Stimulated activated naive CD8-positive, alpha-beta T cell treated with anti-CD3 and anti-CD28 coated beads, Interleukin-15, amount 100 ng/mL, for 72 hours (primary cell): ENCODE measurements around the gene INTS6.
"Not testable (repeated sequence)": the region's sequence is repeated elsewhere in the genome, so short reads cannot be mapped to it uniquely, and the experiment has no call there.

Experiments used
- ATAC-seq: fragments of 150-1000 bp; cut with Tn5 transposase; 2 replicates; pipeline ENCODE4 v1.10.0; 2021; ENCODE audit warnings: mild to moderate bottlenecking, moderate library complexity
- DNase-seq, 2 donors: peaks; one replicate each; pipeline ENCODE4 v3.0.0; 2021 to 2022
- H3K27ac Mint-ChIP-seq, 2 donors: one replicate each; pipeline ENCODE4 v1.8.0; 2022; ENCODE audit warnings: mild to moderate bottlenecking in 2 of 2, mixed read lengths in 2 of 2, moderate library complexity in 2 of 2
- H3K27me3 Mint-ChIP-seq: one replicate; pipeline ENCODE4 v1.8.0; 2022; ENCODE audit warnings: mixed read lengths
- H3K4me1 Mint-ChIP-seq: one replicate; pipeline ENCODE4 v1.8.0; 2022; ENCODE audit warnings: mild to moderate bottlenecking, mixed read lengths
- H3K4me3 Mint-ChIP-seq, 2 donors: one replicate each; pipeline ENCODE4 v1.8.0; 2022; ENCODE audit warnings: mild to moderate bottlenecking in 2 of 2, mixed read lengths in 2 of 2, moderate library complexity in 1 of 2
- H3K9me3 Mint-ChIP-seq, 2 donors: one replicate each; pipeline ENCODE4 v1.8.0; 2022; ENCODE audit warnings: mixed read lengths in 2 of 2

INTS6 gene

DNA sequence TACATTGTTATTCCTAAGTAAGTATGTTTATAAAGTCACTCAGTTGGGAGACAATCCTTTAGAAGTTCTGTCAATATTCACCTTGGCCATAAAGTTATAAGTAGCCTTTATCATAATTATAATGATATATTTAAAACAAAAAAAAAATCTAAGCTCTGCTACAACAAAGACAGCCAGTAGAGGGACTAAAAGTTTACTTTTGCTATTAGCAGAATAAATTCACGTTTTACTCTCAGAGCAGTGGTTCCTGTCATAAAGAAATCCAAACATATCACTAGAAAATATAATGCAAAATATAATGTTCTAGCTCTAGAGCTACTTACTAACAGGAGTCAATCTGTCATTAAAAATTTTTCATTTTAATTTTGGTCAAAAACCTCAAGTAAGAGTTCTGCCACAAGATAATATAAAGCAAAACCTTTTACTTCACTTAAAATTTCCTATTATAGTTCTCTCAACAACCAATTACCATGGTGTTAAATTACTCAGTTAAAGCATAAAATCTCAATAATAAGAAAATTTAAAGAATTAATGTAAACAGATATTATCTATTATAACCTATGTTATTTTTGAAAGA is 17.7 kb downstream of the INTS6 start:
- DNase-seq = no peak

GRCh38 chr13:51432576-51432975 is 20.3 kb downstream of the INTS6 start:
- H3K9me3 Mint-ChIP-seq = no peaks in the 10 kb centered on the region
- no peaks in the 10 kb centered on the region for H3K27me3 Mint-ChIP-seq
- H3K27ac Mint-ChIP-seq = no peak overlapping the region
- no peak overlapping the region for H3K4me3 Mint-ChIP-seq
- no peak for DNase-seq
- peaks cover 14% of the 10 kb centered on the region for H3K4me1 Mint-ChIP-seq
- ATAC-seq = no peak

More for the DNA sequence above, 17.7 kb downstream of the INTS6 start:
- Mint-ChIP-seq H3K9me3 (no peaks in the 10 kb centered on the region), H3K27ac (peak overlapping the region in 1 of 2 donors; percentile 54), H3K4me3 (no peak overlapping the region), H3K27me3 (no peaks in the 10 kb centered on the region), H3K4me1 (peaks cover 12% of the 10 kb centered on the region)
- no peak for ATAC-seq

- ATAC-seq = no peak
- Mint-ChIP-seq H3K4me3 (no peak overlapping the region), H3K27me3 (no peaks in the 10 kb centered on the region), H3K4me1 (peaks cover 52% of the 10 kb centered on the region), H3K9me3 (no peaks in the 10 kb centered on the region), H3K27ac (no peak overlapping the region)
- DNase-seq = no peak
These were observed 25.9 kb downstream of the INTS6 start for GRCh38 chr13:51426982-51427381.

GRCh38 chr13:51425410-51426042 is 27.3 kb downstream of the INTS6 start:
- H3K27ac Mint-ChIP-seq = no peak overlapping the region
- peaks cover 59% of the 10 kb centered on the region for H3K4me1 Mint-ChIP-seq
- DNase-seq (no peak), ATAC-seq (no peak)
- H3K27me3 Mint-ChIP-seq = no peaks in the 10 kb centered on the region
- H3K9me3 Mint-ChIP-seq = no peaks in the 10 kb centered on the region
- no peak overlapping the region for H3K4me3 Mint-ChIP-seq

DNA sequence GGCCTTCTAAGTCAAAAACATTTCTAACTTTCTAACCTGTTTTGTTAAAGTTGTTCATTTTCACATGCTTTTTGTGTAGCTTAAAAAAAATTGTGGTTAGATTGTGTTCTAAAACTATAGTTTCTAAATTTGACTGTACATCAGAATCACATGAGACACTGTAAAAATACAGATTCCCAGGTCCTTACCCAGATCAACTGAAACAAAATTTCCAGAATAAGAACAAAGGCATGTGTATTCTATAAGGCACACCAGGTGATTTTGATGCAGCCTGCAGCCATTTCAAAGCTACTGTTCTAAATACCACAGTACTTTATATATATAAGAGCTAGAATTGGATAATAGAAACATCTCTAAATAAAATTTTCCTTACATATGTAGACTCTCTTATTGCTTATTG is 29.1 kb downstream of the INTS6 start:
- no peaks in the 10 kb centered on the region for H3K9me3 Mint-ChIP-seq
- no peak overlapping the region for H3K27ac Mint-ChIP-seq
- DNase-seq (no peak), ATAC-seq (no peak)
- H3K27me3 Mint-ChIP-seq = no peaks in the 10 kb centered on the region
- peaks cover 65% of the 10 kb centered on the region for H3K4me1 Mint-ChIP-seq
- no peak overlapping the region for H3K4me3 Mint-ChIP-seq

DNA sequence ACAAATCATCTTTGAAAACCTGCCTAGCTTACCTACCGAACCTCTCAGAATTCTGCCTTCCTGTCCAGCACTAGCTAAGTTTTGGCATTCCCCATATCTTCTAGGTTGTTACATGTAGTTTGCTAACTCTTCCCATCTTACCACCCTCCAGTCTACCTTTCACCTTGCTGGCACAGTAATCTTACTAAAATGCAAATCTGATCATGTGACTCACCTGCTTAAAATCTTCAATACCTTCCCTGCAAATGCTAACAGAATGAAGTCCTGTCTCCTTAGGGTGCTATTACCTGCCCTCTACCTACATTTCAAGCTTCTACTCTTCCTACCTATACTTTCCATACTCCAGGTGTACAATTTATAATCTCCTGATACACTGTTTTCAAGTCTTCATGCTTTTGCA is 30.4 kb downstream of the INTS6 start:
- no peak overlapping the region for H3K27ac Mint-ChIP-seq
- peak overlapping the region; percentile 3 to 9 for H3K4me3 Mint-ChIP-seq
- no peaks in the 10 kb centered on the region for H3K27me3 Mint-ChIP-seq
- ATAC-seq (no peak), DNase-seq (no peak)
- H3K4me1 Mint-ChIP-seq = peaks cover 65% of the 10 kb centered on the region
- H3K9me3 Mint-ChIP-seq = no peaks in the 10 kb centered on the region

- Mint-ChIP-seq H3K27me3 (no peaks in the 10 kb centered on the region), H3K4me3 (peak overlapping the region; percentile 13 to 33), H3K4me1 (peaks cover 66% of the 10 kb centered on the region), H3K27ac (peak overlapping the region in 1 of 2 donors; percentile 28), H3K9me3 (peaks cover 3 to 4% of the 10 kb centered on the region in 2 donors)
- no peak for DNase-seq
- ATAC-seq = peak; percentile 52
These were observed 31.9 kb downstream of the INTS6 start for GRCh38 chr13:51420681-51421490.

- DNase-seq (no peak), ATAC-seq (no peak)
- no peaks in the 10 kb centered on the region for H3K27me3 Mint-ChIP-seq
- H3K27ac Mint-ChIP-seq = no peak overlapping the region
- H3K9me3 Mint-ChIP-seq = peaks cover 9 to 10% of the 10 kb centered on the region in 2 donors
- H3K4me1 Mint-ChIP-seq = peaks cover 75% of the 10 kb centered on the region
- H3K4me3 Mint-ChIP-seq = no peak overlapping the region
These were observed 33.7 kb downstream of the INTS6 start for GRCh38 chr13:51419001-51419636.

GRCh38 chr13:51417716-51418115 is 35.1 kb downstream of the INTS6 start:
- Mint-ChIP-seq H3K9me3 (peaks cover 9 to 10% of the 10 kb centered on the region in 2 donors), H3K27me3 (no peaks in the 10 kb centered on the region), H3K27ac (no peak overlapping the region), H3K4me1 (peaks cover 79% of the 10 kb centered on the region), H3K4me3 (no peak overlapping the region)
- DNase-seq = no peak
- ATAC-seq = no peak

- peaks cover 66% of the 10 kb centered on the region for H3K4me1 Mint-ChIP-seq
- ATAC-seq (peak; percentile 91), DNase-seq (no peak)
- peak overlapping the region in 1 of 2 donors; percentile 28 for H3K4me3 Mint-ChIP-seq
- H3K9me3 Mint-ChIP-seq = peaks cover 9 to 10% of the 10 kb centered on the region in 2 donors
- no peak overlapping the region for H3K27ac Mint-ChIP-seq
- no peaks in the 10 kb centered on the region for H3K27me3 Mint-ChIP-seq
These were observed 36.7 kb downstream of the INTS6 start for GRCh38 chr13:51416107-51416506.

DNA sequence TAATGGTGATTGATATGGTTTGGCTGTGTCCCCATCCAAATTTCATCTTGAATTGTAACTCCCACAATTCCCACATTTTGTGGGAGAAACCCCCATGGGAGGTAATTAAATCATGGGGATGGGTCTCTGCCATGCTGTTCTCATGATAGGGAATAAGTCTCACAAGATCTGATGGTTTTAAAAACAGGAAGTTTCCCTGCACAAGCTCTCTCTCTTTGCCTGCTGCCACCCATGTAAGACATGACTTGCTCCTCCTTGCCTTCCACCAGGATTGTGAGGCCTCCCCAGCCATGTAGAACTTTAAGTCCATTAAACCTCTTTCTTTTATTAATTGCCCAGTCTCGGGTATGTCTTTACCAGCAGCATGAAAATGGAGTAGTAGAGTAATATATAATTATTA is 37.5 kb downstream of the INTS6 start:
- H3K27me3 Mint-ChIP-seq, H3K4me3 Mint-ChIP-seq, DNase-seq, H3K27ac Mint-ChIP-seq, ATAC-seq: not testable (repeated sequence)
- Mint-ChIP-seq H3K9me3 (peaks cover 9 to 10% of the 10 kb centered on the region in 2 donors), H3K4me1 (peaks cover 62% of the 10 kb centered on the region)

GRCh38 chr13:51412431-51412830 is 40.4 kb downstream of the INTS6 start:
- ATAC-seq (no peak), DNase-seq (no peak)
- H3K4me1 Mint-ChIP-seq = peaks cover 44% of the 10 kb centered on the region
- no peak overlapping the region for H3K27ac Mint-ChIP-seq
- H3K9me3 Mint-ChIP-seq = peaks cover 9 to 10% of the 10 kb centered on the region in 2 donors
- H3K4me3 Mint-ChIP-seq = no peak overlapping the region
- H3K27me3 Mint-ChIP-seq = no peaks in the 10 kb centered on the region

DNA sequence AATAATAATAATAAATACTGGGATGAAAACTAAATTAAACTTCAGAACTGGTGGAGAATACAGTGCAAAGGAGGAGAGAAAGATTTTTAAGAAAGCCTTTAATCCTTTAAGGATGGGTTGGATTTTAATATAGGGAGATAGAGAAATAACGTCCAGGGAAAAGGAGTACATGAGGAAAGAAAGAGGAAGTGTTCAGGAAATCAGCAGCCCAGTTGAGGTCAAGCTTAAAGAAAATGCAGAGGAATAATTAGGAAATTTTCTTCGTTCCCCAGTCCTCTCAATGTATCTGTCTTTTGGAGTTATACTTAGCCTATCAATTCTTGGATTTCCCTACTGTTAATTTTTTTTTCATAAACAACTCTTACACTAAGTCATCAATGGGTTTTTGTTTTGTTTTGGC is 47.7 kb downstream of the INTS6 start:
- no peak for ATAC-seq
- H3K27me3 Mint-ChIP-seq = no peaks in the 10 kb centered on the region
- H3K9me3 Mint-ChIP-seq = peaks cover 5 to 10% of the 10 kb centered on the region in 2 donors
- no peak overlapping the region for H3K27ac Mint-ChIP-seq
- no peak overlapping the region for H3K4me3 Mint-ChIP-seq
- DNase-seq = no peak
- H3K4me1 Mint-ChIP-seq = peaks cover 38% of the 10 kb centered on the region

- H3K27me3 Mint-ChIP-seq = no peaks in the 10 kb centered on the region
- H3K9me3 Mint-ChIP-seq = peaks cover 0 to 7% of the 10 kb centered on the region in 2 donors
- no peak overlapping the region for H3K4me3 Mint-ChIP-seq
- peak overlapping the region; percentile 34 to 79 for H3K27ac Mint-ChIP-seq
- H3K4me1 Mint-ChIP-seq = peaks cover 35% of the 10 kb centered on the region
- ATAC-seq (peak; percentile 32), DNase-seq (no peak)
These were observed 55.4 kb downstream of the INTS6 start for GRCh38 chr13:51397262-51397941.

- ATAC-seq (peak; percentile 100), DNase-seq (no peak)
- Mint-ChIP-seq H3K4me3 (peak overlapping the region; percentile 13 to 72), H3K27ac (peak overlapping the region; percentile 91 to 98), H3K4me1 (peaks cover 35% of the 10 kb centered on the region), H3K27me3 (no peaks in the 10 kb centered on the region), H3K9me3 (peaks cover 0 to 7% of the 10 kb centered on the region in 2 donors)
These were observed 56.5 kb downstream of the INTS6 start for GRCh38 chr13:51396352-51396751.
